Ishikawa (cell line): Measurements from ENCODE around the gene HOXC5.

ENCODE experiments used
- CEBPB ChIP-seq: IDR thresholded peaks from 2 replicates; pipeline ENCODE4 v1.6.1; 2012
- CREB1 ChIP-seq: IDR thresholded peaks from 2 replicates; pipeline ENCODE4 v1.6.1; 2012; ENCODE audit warnings: low read depth
- EGR1 ChIP-seq: IDR thresholded peaks from 2 replicates; pipeline ENCODE4 v1.6.1; 2012
- EP300 ChIP-seq: IDR thresholded peaks from 2 replicates; pipeline ENCODE4 v1.6.1; 2012; ENCODE audit warnings: borderline replicate concordance
- FOXM1 ChIP-seq: IDR thresholded peaks from 2 replicates; pipeline ENCODE4 v1.6.1; 2012; ENCODE audit warnings: low read depth, borderline replicate concordance
- NFIC ChIP-seq: IDR thresholded peaks from 2 replicates; pipeline ENCODE4 v1.6.1; 2012
- RAD21 ChIP-seq: IDR thresholded peaks from 2 replicates; pipeline ENCODE4 v1.6.1; 2012; ENCODE audit warnings: low read depth
- REST ChIP-seq: IDR thresholded peaks from 2 replicates; pipeline ENCODE4 v1.6.1; 2012; ENCODE audit warnings: low read depth, mild to moderate bottlenecking
- TAF1 ChIP-seq: IDR thresholded peaks from 2 replicates; pipeline ENCODE4 v1.6.1; 2012; ENCODE audit warnings: low read depth, mild to moderate bottlenecking
- TCF12 ChIP-seq: IDR thresholded peaks from 2 replicates; pipeline ENCODE4 v1.6.1; 2012; ENCODE audit warnings: low read depth
- TEAD4 ChIP-seq: IDR thresholded peaks from 2 replicates; pipeline ENCODE4 v1.6.1; 2012
- USF1 ChIP-seq: IDR thresholded peaks from 2 replicates; pipeline ENCODE4 v1.6.1; 2012
- YY1 ChIP-seq: IDR thresholded peaks from 2 replicates; pipeline ENCODE4 v1.6.1; 2012; ENCODE audit warnings: low read depth
- ZBTB7A ChIP-seq: IDR thresholded peaks from 2 replicates; pipeline ENCODE4 v1.6.1; 2012; ENCODE audit warnings: low read depth
- TF ChIP-seq, protein P1 (sequence below): IDR thresholded peaks from 2 replicates; pipeline ENCODE4 v1.6.1; 2012

Gene HOXC5

GRCh38 chr12:54071942-54072341, 39.1 kb downstream of the HOXC5 start:
- TF ChIP-seq RAD21, result no peak

DNA sequence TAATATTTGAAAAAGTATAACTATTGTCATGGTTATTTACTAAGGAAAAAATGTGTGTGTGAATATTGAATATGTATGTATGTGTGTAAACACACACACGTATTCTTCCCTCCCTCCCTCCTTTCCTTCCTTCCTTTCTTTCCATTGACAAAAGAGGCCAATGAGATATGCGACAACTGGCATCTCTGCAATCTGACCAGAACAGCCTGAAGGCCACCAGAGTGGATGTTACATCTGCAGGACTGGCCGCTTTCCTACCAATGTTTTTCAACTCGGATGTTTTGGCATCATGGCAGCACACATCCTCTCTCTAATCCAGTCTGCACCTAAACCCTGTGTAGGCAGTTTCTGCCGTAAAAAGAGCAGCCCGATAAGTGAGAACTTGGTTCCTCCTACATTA, 41.5 kb downstream of the HOXC5 start:
- TF ChIP-seq ZBTB7A, result no peak
- TF ChIP-seq TAF1, result no peak
- TF ChIP-seq, protein P1, sequence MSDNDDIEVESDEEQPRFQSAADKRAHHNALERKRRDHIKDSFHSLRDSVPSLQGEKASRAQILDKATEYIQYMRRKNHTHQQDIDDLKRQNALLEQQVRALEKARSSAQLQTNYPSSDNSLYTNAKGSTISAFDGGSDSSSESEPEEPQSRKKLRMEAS, result no peak
- TF ChIP-seq REST, result no peak
- no peak for TF ChIP-seq NFIC
- TF ChIP-seq TCF12, result no peak
- TF ChIP-seq RAD21, result no peak
- TF ChIP-seq YY1, result no peak
- TF ChIP-seq EP300, result no peak
- TF ChIP-seq CEBPB, result no peak
- TF ChIP-seq FOXM1, result no peak
- no peak for TF ChIP-seq TEAD4
- TF ChIP-seq CREB1, result no peak

GRCh38 chr12:54075409-54075808, 42.6 kb downstream of the HOXC5 start:
- TF ChIP-seq CEBPB, result no peak

GRCh38 chr12:54075974-54076373, 43.1 kb downstream of the HOXC5 start:
- no peak for TF ChIP-seq FOXM1
- TF ChIP-seq TEAD4, result no peak
- no peak for TF ChIP-seq EP300
- TF ChIP-seq ZBTB7A, result no peak
- no peak for TF ChIP-seq REST
- TF ChIP-seq CREB1, result no peak
- TF ChIP-seq NFIC, result no peak
- TF ChIP-seq TAF1, result no peak

DNA sequence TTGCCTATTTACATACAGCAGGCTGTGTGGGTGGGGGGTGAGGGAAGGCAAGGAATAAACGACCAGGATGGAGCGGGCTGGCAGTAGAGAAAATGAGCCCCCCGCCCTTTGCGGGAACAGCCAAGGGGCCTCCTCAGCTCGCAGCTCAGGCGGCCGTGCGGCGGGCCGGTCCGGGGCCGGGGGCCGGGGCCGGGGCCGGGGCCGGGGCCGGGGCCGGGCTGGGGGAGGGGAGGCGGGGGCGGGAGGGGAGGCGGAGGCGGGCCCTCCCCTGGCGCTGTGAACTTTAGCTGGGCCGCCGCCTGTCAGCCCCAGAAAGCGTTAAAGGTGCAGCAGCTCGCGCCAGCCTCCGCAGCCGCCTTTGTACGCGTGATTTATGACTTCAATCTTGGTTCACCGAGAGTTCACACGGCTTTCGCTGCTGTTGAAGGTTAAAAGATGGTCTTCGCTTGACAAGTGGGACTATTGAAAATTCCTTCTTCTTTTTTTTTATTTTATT, 49.6 kb downstream of the HOXC5 start:
- TF ChIP-seq TAF1 (no peak), CREB1 (no peak), CEBPB (no peak), ZBTB7A (no peak), TEAD4 (no peak), NFIC (no peak), FOXM1 (no peak), YY1 (no peak), REST (no peak), USF1 (no peak), RAD21 (no peak), EGR1 (no peak), EP300 (no peak), TCF12 (no peak)
- TF ChIP-seq, protein P1, result no peak
